HepG2 (cell line): ENCODE measurements around the gene ADAMTS13. TPM values are rescaled to one million over a fixed set of nuclear protein-coding genes. Genes with fewer than 3 reads are reported as not detected.
A peak's percentile ranks its signal among the peaks of the same experiment; 100 is the strongest.

ENCODE experiments used
- ATAC-seq: fragments of 200-7000 bp; cut with Tn5 transposase; 3 replicates; pipeline ENCODE4 v1.9.1; 2020; ENCODE audit warnings: mild to moderate bottlenecking, moderate library complexity
- BruUV-seq: library from RNA; stranded (reverse); fragments of 400-500 nt; replicated peaks from 2 replicates; lab custom pipeline; 2021; lab: Mats Ljungman, UMichigan
- CTCF ChIA-PET: fragments of 300-600 bp; formaldehyde crosslinking; extraction: SDS; loops from one replicate; lab custom pipeline; 2021; ENCODE audit warnings: low total read pairs, inconsistent platforms, low intra/inter-chr PET ratio; lab: Yijun Ruan, JAX
- POLR2A ChIA-PET: fragments of 350-600 bp; sonication (Branson Sonifier 250); formaldehyde crosslinking; loops from one replicate; lab custom pipeline; 2020; ENCODE audit warnings: antibody characterized with exemption, inconsistent platforms; lab: Yijun Ruan, JAX
- DNase-seq: peaks from one replicate; pipeline ENCODE4 v3.0.0-alpha.2; 2015; ENCODE audit warnings: low spot score
- FAIRE-seq: peaks from 3 replicates; lab custom pipeline; 2011; peaks lifted over from hg19 to GRCh38; lab: Jason Lieb, UNC
- H2AFZ ChIP-seq: one replicate; pipeline ENCODE4 v1.6.1; 2011; ENCODE audit warnings: low read length, inconsistent platforms
- H3K27ac ChIP-seq: fragments of 300-600 bp; 3 replicates; pipeline ENCODE4 v1.8.0; 2011; ENCODE audit warnings: mixed run types, mild to moderate bottlenecking, mixed read lengths, low read length, inconsistent platforms; ENCODE audit not compliant: insufficient read depth; ENCODE audit errors: extremely low read length
- H3K27me3 ChIP-seq, 2 experiments: fragments of 200-600 bp in 1 of 2; 2 replicates in 1 of 2; 3 replicates in 1 of 2; pipeline versions ENCODE4 v1.6.0 to v1.8.0; 2011; ENCODE audit warnings: low read length in 2 of 2, mild to moderate bottlenecking in 2 of 2, moderate library complexity in 2 of 2, inconsistent platforms in 1 of 2; ENCODE audit not compliant: insufficient read depth in 2 of 2, control insufficient read depth in 1 of 2
- H3K36me3 ChIP-seq, 2 experiments: fragments of 200-600 bp in 1 of 2; replicated peaks in 1 of 2; 2 replicates in 1 of 2; 3 replicates in 1 of 2; pipeline versions ENCODE4 v1.5.1 to v1.8.0; 2011; ENCODE audit warnings: low read length in 2 of 2, inconsistent platforms in 1 of 2; ENCODE audit not compliant: insufficient read depth in 2 of 2, control insufficient read depth in 1 of 2
- H3K4me1 ChIP-seq: 2 replicates; pipeline ENCODE4 v1.5.1; 2012; ENCODE audit warnings: low read length, inconsistent platforms; ENCODE audit not compliant: insufficient read depth
- H3K4me2 ChIP-seq: 2 replicates; pipeline ENCODE4 v1.6.0; 2011; ENCODE audit warnings: low read depth, low read length, inconsistent platforms
- H3K4me3 ChIP-seq, 3 experiments: fragments of 200-600 bp in 1 of 3; sonication (generic), shearing (Covaris generic) in 1 of 3; replicated peaks in 1 of 3; 2 replicates each; pipeline ENCODE4 v1.5.1; 2011 to 2016; ENCODE audit warnings: low read length in 3 of 3, inconsistent platforms in 2 of 3, low read depth in 2 of 3, mild to moderate bottlenecking in 2 of 3, control low read depth in 1 of 3, mixed read lengths in 1 of 3; ENCODE audit not compliant: insufficient read depth in 1 of 3
- H3K79me2 ChIP-seq: one replicate; pipeline ENCODE4 v1.6.1; 2011; ENCODE audit warnings: low read length, inconsistent platforms; ENCODE audit not compliant: insufficient read depth
- H3K9ac ChIP-seq: 2 replicates; pipeline ENCODE4 v1.6.0; 2011; ENCODE audit warnings: mild to moderate bottlenecking, low read depth, low read length, inconsistent platforms; ENCODE audit not compliant: insufficient read depth
- H3K9me3 ChIP-seq: 2 replicates; pipeline ENCODE4 v1.5.1; 2012; ENCODE audit warnings: mild to moderate bottlenecking, low read length
- H4K20me1 ChIP-seq: 2 replicates; pipeline ENCODE4 v1.6.0; 2011; ENCODE audit warnings: inconsistent platforms, mild to moderate bottlenecking, low read length, moderate library complexity; ENCODE audit not compliant: insufficient read depth
- BHLHE40 ChIP-seq: IDR thresholded peaks from 2 replicates; pipeline ENCODE4 v1.6.1; 2011; ENCODE audit warnings: low read length, improper control_type of control experiment
- FOSL2 ChIP-seq: sonication (generic); formaldehyde crosslinking; IDR thresholded peaks from 2 replicates; pipeline ENCODE4 v1.4.0; 2020; ENCODE audit warnings: missing genetic modification reagents
- MED13 ChIP-seq: sonication (generic); formaldehyde crosslinking; IDR thresholded peaks from 2 replicates; pipeline ENCODE4 v1.5.0; 2020; ENCODE audit warnings: missing genetic modification reagents
- NCOA1 ChIP-seq: sonication (generic); formaldehyde crosslinking; IDR thresholded peaks from 2 replicates; pipeline ENCODE4 v1.9.0; 2021; ENCODE audit warnings: missing genetic modification reagents
- NFKBIZ ChIP-seq: IDR thresholded peaks from 2 replicates; pipeline ENCODE4 v1.6.1; 2018; ENCODE audit warnings: missing genetic modification reagents, missing compliant biosample characterization
- PCBP2 ChIP-seq: fragments of 200-400 bp; formaldehyde crosslinking; optimal IDR thresholded peaks from 2 replicates; pipeline ENCODE3; 2018; ENCODE audit warnings: low read length, low read depth; ENCODE audit not compliant: poor library complexity, severe bottlenecking
- ZFY ChIP-seq: sonication (generic); formaldehyde crosslinking; IDR thresholded peaks from 2 replicates; pipeline ENCODE4 v1.4.0; 2020; ENCODE audit warnings: missing genetic modification reagents
- ZNF768 ChIP-seq: sonication (generic); formaldehyde crosslinking; IDR thresholded peaks from 2 replicates; pipeline ENCODE4 v1.4.0; 2020; ENCODE audit warnings: missing genetic modification reagents
- ZSCAN21 ChIP-seq: sonication (generic); formaldehyde crosslinking; IDR thresholded peaks from 2 replicates; pipeline ENCODE4 v1.8.0; 2022; ENCODE audit warnings: mild to moderate bottlenecking, missing genetic modification reagents, moderate library complexity, borderline replicate concordance
- WGBS: methylation state at CpG from one replicate; pipeline ENCODE4 v1.1.6; 2017; ENCODE audit warnings: low lambda C conversion rate; 5-methylcytosine and 5-hydroxymethylcytosine counted together
- in situ Hi-C: cut with HindIII; loops from 2 replicates; pipeline ENCODE4 v1.10.0; 2017; ENCODE audit warnings: low pct_unique_long_range_greater_than_20kb; ENCODE audit not compliant: extremely low pct_ligation_motif_present
- intact Hi-C: fragments of 100-400 bp; cut with micrococcal nuclease; formaldehyde crosslinking; loops from one replicate; pipeline ENCODE4 v1.10.0; 2022; ENCODE audit not compliant: unreplicated experiment
- polyA plus RNA-seq, 8 experiments: library from polyadenylated mRNA; depleted of rRNA in 3 of 8; stranded (reverse) in 7 of 8; unstranded in 1 of 8; fragments of >200 nt; fragmentation: Illumina TruSeq in 4 of 8; extraction: Trizol in 4 of 8; gene quantifications; 2 replicates each; pipeline versions ENCODE4 v1.2.1 to v1.2.3, GENCODE V29; 2011 to 2016; ENCODE audit warnings: low read depth in 4 of 8, missing spikeins in 1 of 8, mixed read lengths in 1 of 8; ENCODE audit not compliant: insufficient read depth in 1 of 8
- total RNA-seq, 5 experiments: library from RNA; depleted of rRNA; stranded (reverse); fragments of >200 nt; fragmentation: Illumina TruSeq; extraction: Trizol; gene quantifications; 2 replicates each; pipeline ENCODE4 v1.2.3, GENCODE V29; 2016; ENCODE audit warnings: low read depth in 1 of 5
- TF ChIP-seq, protein P1 (sequence below): sonication (generic); formaldehyde crosslinking; IDR thresholded peaks from 2 replicates; pipeline ENCODE4 v1.9.0; 2022; ENCODE audit warnings: missing genetic modification reagents, mild to moderate bottlenecking, borderline replicate concordance
- TF ChIP-seq, protein P2 (sequence below), 2 experiments: sonication (generic) in 1 of 2; formaldehyde crosslinking in 1 of 2; IDR thresholded peaks; 2 replicates each; pipeline versions ENCODE4 v1.5.1 to v1.6.1; 2011 to 2020; ENCODE audit warnings: borderline replicate concordance in 1 of 2, low read depth in 1 of 2, low read length in 1 of 2, mild to moderate bottlenecking in 1 of 2, missing genetic modification reagents in 1 of 2, moderate library complexity in 1 of 2
- TF ChIP-seq, protein P3 (sequence below): sonication (generic); formaldehyde crosslinking; conservative IDR thresholded peaks from 2 replicates; pipeline ENCODE4 v1.8.0; 2022; ENCODE audit warnings: mild to moderate bottlenecking, moderate library complexity, missing genetic modification reagents
- TF ChIP-seq, protein P4 (sequence below): sonication (generic); formaldehyde crosslinking; IDR thresholded peaks from 2 replicates; pipeline ENCODE4 v1.4.0; 2020; ENCODE audit warnings: mild to moderate bottlenecking, missing genetic modification reagents

ADAMTS13 gene
- total and polyA plus RNA-seq, 2 of the 13 experiments (the other 11 are each of a cell fraction or from before 2014, with no cell fraction given): 0.91 to 4.5 TPM

DNA sequence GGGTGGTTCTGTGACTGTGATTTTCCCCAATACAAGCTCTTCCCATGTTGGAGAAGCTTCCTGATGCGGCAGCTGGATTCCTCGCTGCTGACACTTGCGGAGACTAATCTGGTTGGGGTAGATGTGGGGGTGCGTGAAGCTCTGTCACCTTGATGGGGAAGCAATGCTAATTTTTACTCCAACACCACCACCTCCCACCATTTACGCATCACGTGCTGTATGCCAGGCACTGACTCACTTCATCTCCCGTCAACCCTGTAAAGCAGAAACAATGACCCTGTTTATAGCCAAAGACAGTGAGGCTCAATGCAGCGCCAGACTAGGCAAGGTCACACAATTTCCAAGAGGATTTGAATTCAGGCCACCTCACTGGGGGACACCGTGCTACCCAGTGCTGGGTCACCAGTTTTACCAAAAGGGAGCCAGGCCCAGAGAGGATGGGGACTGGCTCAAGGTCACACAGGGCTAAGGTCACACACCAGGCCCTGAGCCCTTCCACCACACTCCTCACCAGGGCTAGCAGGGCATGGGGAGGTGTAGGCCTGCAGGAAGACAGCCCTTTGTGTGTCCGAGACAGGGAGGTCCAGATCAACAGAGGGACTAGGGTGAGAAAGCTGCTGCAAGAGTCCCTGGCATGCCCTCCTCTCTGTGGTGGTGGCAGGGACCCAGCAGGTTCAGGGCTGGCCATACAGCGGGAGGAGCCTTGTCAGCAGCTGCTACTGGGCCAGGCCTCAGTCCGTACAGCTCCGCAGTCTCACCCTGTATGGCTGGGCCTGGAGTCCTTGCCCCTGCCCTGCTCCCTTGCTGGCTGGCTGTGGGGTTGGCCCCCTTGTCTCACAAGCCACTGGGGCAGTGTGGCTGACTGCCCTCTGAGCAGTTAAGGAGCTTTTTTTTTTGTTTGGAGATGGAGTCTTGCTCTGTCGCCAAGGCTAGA, 42.7 kb upstream of the ADAMTS13 start:
- Histone ChIP-seq H3K9ac (0 out of 2 replicates have a peak overlapping the region, but pooled peaks have one; percentile 23), H3K4me1 (peaks cover 44% of the 10 kb centered on the region), H3K79me2 (peaks cover 11% of the 10 kb centered on the region), H2AFZ (no peak overlapping the region), H3K27ac (no peak overlapping the region), H3K4me3 (peak overlapping the region in 1 of 3 experiments; percentile 7; a peak in 1 of 6 replicates), H3K4me2 (peak overlapping the region; percentile 56), H3K36me3 (no peaks in the 10 kb centered on the region), H4K20me1 (peaks cover 8% of the 10 kb centered on the region; the same call in 1 of the 2 replicates), H3K9me3 (peaks cover 10% of the 10 kb centered on the region; the same call in 1 of the 2 replicates), H3K27me3 (no peaks in the 10 kb centered on the region)
- CTCF ChIA-PET: no interaction called here
- in situ Hi-C loops: no loop called here
- BruUV-seq: no TSS peak
- intact Hi-C loops: no loop called here
- ATAC-seq: no peak
- WGBS: 63% methylated on average over 10 of the region's 14 CpGs
- FAIRE-seq: no peak
- POLR2A ChIA-PET: interaction anchor here (0.8 to 3.3 kb wide), 4 partner anchors 10 to 80 kb away, joined by 3 to 16 read pairs (median 4); partner anchors contain the start of genes CACFD1, MED22 and RPL7A
- DNase-seq: no peak
- TF ChIP-seq, protein P1, sequence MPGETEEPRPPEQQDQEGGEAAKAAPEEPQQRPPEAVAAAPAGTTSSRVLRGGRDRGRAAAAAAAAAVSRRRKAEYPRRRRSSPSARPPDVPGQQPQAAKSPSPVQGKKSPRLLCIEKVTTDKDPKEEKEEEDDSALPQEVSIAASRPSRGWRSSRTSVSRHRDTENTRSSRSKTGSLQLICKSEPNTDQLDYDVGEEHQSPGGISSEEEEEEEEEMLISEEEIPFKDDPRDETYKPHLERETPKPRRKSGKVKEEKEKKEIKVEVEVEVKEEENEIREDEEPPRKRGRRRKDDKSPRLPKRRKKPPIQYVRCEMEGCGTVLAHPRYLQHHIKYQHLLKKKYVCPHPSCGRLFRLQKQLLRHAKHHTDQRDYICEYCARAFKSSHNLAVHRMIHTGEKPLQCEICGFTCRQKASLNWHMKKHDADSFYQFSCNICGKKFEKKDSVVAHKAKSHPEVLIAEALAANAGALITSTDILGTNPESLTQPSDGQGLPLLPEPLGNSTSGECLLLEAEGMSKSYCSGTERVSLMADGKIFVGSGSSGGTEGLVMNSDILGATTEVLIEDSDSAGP (CRISPR knock-in tag): peak; percentile 49; the same call in 1 of the 2 replicates
- TF ChIP-seq, protein P2, sequence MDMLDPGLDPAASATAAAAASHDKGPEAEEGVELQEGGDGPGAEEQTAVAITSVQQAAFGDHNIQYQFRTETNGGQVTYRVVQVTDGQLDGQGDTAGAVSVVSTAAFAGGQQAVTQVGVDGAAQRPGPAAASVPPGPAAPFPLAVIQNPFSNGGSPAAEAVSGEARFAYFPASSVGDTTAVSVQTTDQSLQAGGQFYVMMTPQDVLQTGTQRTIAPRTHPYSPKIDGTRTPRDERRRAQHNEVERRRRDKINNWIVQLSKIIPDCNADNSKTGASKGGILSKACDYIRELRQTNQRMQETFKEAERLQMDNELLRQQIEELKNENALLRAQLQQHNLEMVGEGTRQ (IDR thresholded peaks at IDR 0.05; ENCODE audit: low read depth, low read length): peak; percentile 57; the same call in 1 of the 2 replicates
- TF ChIP-seq, protein P2 (CRISPR knock-in tag; IDR thresholded peaks at IDR 0.05; ENCODE audit: borderline replicate concordance): no peak
- TF ChIP-seq BHLHE40: peak; percentile 43; the same call in 1 of the 2 replicates
- no peak for TF ChIP-seq MED13
- peak; percentile 26; the same call in 1 of the 2 replicates for TF ChIP-seq ZFY (CRISPR knock-in tag)
- no peak for TF ChIP-seq PCBP2
- no peak for TF ChIP-seq NCOA1
- TF ChIP-seq, protein P3, sequence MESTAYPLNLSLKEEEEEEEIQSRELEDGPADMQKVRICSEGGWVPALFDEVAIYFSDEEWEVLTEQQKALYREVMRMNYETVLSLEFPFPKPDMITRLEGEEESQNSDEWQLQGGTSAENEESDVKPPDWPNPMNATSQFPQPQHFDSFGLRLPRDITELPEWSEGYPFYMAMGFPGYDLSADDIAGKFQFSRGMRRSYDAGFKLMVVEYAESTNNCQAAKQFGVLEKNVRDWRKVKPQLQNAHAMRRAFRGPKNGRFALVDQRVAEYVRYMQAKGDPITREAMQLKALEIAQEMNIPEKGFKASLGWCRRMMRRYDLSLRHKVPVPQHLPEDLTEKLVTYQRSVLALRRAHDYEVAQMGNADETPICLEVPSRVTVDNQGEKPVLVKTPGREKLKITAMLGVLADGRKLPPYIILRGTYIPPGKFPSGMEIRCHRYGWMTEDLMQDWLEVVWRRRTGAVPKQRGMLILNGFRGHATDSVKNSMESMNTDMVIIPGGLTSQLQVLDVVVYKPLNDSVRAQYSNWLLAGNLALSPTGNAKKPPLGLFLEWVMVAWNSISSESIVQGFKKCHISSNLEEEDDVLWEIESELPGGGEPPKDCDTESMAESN (CRISPR knock-in tag): 0 out of 2 replicates have a peak, but pooled peaks have one; percentile 7
- TF ChIP-seq, protein P4, sequence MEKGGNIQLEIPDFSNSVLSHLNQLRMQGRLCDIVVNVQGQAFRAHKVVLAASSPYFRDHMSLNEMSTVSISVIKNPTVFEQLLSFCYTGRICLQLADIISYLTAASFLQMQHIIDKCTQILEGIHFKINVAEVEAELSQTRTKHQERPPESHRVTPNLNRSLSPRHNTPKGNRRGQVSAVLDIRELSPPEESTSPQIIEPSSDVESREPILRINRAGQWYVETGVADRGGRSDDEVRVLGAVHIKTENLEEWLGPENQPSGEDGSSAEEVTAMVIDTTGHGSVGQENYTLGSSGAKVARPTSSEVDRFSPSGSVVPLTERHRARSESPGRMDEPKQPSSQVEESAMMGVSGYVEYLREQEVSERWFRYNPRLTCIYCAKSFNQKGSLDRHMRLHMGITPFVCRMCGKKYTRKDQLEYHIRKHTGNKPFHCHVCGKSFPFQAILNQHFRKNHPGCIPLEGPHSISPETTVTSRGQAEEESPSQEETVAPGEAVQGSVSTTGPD: 0 out of 2 replicates have a peak, but pooled peaks have one; percentile 33
- peak; percentile 79 for TF ChIP-seq FOSL2 (CRISPR knock-in tag)
- peak; percentile 19; the same call in 1 of the 2 replicates for TF ChIP-seq ZSCAN21 (CRISPR knock-in tag)
- TF ChIP-seq ZNF768 (CRISPR knock-in tag): peak; percentile 80
- no peak for TF ChIP-seq NFKBIZ (CRISPR knock-in tag)
